Ascending aorta (tissue), 2 donors: Measurements from ENCODE around the gene MXD4. TPM values are rescaled to one million over a fixed set of nuclear protein-coding genes. Genes with fewer than 3 reads are reported as not detected.
"Not testable (repeated sequence)": the region's sequence is repeated elsewhere in the genome, so short reads cannot be mapped to it uniquely, and the experiment has no call there.

Experiments
- DNase-seq, 2 donors: peaks; one replicate each; pipeline ENCODE4 v3.0.0-alpha.2; 2019; ENCODE audit warnings: low spot score in 2 of 2
- H3K27ac ChIP-seq, 2 donors: fragments of 200-600 bp; sonication (generic); one replicate each; pipeline ENCODE4 v1.5.1; 2016 to 2017; ENCODE audit warnings: mild to moderate bottlenecking in 1 of 2
- H3K27me3 ChIP-seq: fragments of 200-600 bp; sonication (generic); one replicate; pipeline ENCODE4 v1.5.1; 2017
- H3K36me3 ChIP-seq, 2 donors: fragments of 200-600 bp; sonication (generic); one replicate each; pipeline ENCODE4 v1.5.1; 2016
- H3K4me1 ChIP-seq, 2 donors: fragments of 200-600 bp; sonication (generic); one replicate each; pipeline ENCODE4 v1.5.1; 2016 to 2017; ENCODE audit warnings: mild to moderate bottlenecking in 1 of 2
- H3K4me3 ChIP-seq, 2 donors: fragments of 200-600 bp; sonication (generic); one replicate each; pipeline ENCODE4 v1.5.1; 2016 to 2017; ENCODE audit warnings: mild to moderate bottlenecking in 1 of 2
- H3K9me3 ChIP-seq, 2 donors: fragments of 200-600 bp; sonication (generic); one replicate each; pipeline ENCODE4 v1.5.1; 2016
- intact Hi-C: fragments of 100-400 bp; cut with DNase I; formaldehyde crosslinking; loops from one replicate; pipeline ENCODE4 v1.15.1; 2023
- total RNA-seq: library from RNA; depleted of rRNA; stranded (reverse); fragments of >200 nt; gene quantifications from one replicate; pipeline ENCODE4 v1.1.0, GENCODE V29; 2016
- TF ChIP-seq, protein P1 (sequence below), 3 experiments: fragments of 200-600 bp in 2 of 3; fragments of 450-650 bp in 1 of 3; sonication (generic) in 2 of 3; IDR thresholded peaks; one replicate each; pipeline ENCODE4 v1.5.1; 2016 to 2019; ENCODE audit warnings: antibody characterized with exemption in 3 of 3, mild to moderate bottlenecking in 1 of 3, moderate library complexity in 1 of 3

Gene MXD4
- total RNA-seq, 1 donor from 2014 or later = 83.2 TPM

DNA sequence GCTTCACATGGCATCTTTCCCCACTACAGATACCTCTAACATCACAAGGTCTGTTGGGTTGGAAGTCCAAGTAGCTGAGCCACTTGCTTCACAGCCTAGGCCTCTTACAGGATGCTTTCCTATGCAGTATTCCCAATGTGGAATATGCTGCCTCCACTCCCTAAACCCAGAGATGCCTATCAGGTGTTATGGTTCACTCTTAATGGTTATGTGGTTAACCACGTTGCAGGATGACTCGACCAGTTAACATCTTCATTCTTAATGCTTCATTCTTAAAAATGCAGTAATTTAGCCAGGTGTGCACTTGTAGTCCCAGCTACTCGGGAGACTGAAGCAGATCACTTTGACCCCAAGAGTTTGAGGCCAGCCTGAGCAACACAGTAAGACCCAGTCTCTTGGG, 44.2 kb downstream of the MXD4 start:
- Histone ChIP-seq H3K36me3 (peaks cover 0 to 3% of the 10 kb centered on the region in 2 donors), H3K27me3 (no peaks in the 10 kb centered on the region), H3K4me3 (no peak overlapping the region), H3K9me3 (no peaks in the 10 kb centered on the region), H3K4me1 (no peaks in the 10 kb centered on the region), H3K27ac (no peak overlapping the region)
- intact Hi-C loops = no loop called here
- TF ChIP-seq, protein P1, sequence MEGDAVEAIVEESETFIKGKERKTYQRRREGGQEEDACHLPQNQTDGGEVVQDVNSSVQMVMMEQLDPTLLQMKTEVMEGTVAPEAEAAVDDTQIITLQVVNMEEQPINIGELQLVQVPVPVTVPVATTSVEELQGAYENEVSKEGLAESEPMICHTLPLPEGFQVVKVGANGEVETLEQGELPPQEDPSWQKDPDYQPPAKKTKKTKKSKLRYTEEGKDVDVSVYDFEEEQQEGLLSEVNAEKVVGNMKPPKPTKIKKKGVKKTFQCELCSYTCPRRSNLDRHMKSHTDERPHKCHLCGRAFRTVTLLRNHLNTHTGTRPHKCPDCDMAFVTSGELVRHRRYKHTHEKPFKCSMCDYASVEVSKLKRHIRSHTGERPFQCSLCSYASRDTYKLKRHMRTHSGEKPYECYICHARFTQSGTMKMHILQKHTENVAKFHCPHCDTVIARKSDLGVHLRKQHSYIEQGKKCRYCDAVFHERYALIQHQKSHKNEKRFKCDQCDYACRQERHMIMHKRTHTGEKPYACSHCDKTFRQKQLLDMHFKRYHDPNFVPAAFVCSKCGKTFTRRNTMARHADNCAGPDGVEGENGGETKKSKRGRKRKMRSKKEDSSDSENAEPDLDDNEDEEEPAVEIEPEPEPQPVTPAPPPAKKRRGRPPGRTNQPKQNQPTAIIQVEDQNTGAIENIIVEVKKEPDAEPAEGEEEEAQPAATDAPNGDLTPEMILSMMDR (IDR thresholded peaks at IDR 0.05) = no peak
- DNase-seq = no peak

GRCh38 chr4:2212831-2213230, 49.1 kb downstream of the MXD4 start:
- Histone ChIP-seq H3K36me3 (no peaks in the 10 kb centered on the region), H3K9me3 (no peaks in the 10 kb centered on the region), H3K4me1 (no peaks in the 10 kb centered on the region), H3K27me3 (no peaks in the 10 kb centered on the region), H3K4me3 (no peak overlapping the region), H3K27ac (no peak overlapping the region)
- no peak for DNase-seq
- TF ChIP-seq, protein P1 (IDR thresholded peaks at IDR 0.05) = no peak
- intact Hi-C loops = no loop called here

DNA sequence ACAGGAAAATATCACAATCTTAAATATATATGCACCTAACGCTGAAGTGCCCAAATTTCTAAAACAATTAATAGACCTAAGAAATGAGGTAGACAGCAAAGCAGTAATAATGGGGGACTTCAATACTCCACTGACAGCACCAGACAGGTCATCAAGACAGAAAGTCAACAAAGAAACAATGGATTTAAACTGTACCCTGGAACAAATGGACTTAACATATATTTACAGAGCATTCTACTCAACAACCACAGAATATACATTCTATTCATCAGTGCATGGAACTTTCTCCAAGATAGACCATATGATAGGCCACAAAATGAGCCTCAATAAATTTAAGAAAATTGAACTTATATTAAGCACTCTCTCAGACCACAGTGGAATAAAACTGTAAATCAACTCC, 59.1 kb downstream of the MXD4 start:
- H3K9me3 ChIP-seq, intact Hi-C loops: not testable (repeated sequence)

More for the DNA sequence above, 59.1 kb downstream of the MXD4 start:
- not testable (repeated sequence) for H3K27ac ChIP-seq, H3K4me1 ChIP-seq, H3K27me3 ChIP-seq, H3K36me3 ChIP-seq, DNase-seq, H3K4me3 ChIP-seq

Other genes starting within 250 kb of the MXD4 start
- not detected for gene NAT8L, start 202.8 kb downstream of the MXD4 start, total RNA-seq
- gene HAUS3, start 20.0 kb downstream of the MXD4 start, total RNA-seq = 9.0 TPM
- 0.21 TPM for gene POLN, start 20.0 kb downstream of the MXD4 start, total RNA-seq
- gene ZFYVE28, start 156.5 kb upstream of the MXD4 start, total RNA-seq = 12.3 TPM
- not detected for gene CFAP99, start 156.8 kb upstream of the MXD4 start, total RNA-seq
- gene RNF4, start 207.0 kb upstream of the MXD4 start, total RNA-seq = 19.3 TPM